ENCODE measurements around the gene ERC2.

- TF ChIP-seq CTCF (IDR thresholded peaks at IDR 0.05; ENCODE audit: low read length) (no peak), EZH2 (IDR thresholded peaks at IDR 0.05; ENCODE audit: borderline replicate concordance, low read length) (no peak)
Observed at GRCh38 chr3:56491566-56491965, 23.3 kb upstream of the ERC2 start.
